Measurements from ENCODE around the gene TMEM217.
A peak's percentile ranks its signal among the peaks of the same experiment; 100 is the strongest.

TMEM217 gene

DNA sequence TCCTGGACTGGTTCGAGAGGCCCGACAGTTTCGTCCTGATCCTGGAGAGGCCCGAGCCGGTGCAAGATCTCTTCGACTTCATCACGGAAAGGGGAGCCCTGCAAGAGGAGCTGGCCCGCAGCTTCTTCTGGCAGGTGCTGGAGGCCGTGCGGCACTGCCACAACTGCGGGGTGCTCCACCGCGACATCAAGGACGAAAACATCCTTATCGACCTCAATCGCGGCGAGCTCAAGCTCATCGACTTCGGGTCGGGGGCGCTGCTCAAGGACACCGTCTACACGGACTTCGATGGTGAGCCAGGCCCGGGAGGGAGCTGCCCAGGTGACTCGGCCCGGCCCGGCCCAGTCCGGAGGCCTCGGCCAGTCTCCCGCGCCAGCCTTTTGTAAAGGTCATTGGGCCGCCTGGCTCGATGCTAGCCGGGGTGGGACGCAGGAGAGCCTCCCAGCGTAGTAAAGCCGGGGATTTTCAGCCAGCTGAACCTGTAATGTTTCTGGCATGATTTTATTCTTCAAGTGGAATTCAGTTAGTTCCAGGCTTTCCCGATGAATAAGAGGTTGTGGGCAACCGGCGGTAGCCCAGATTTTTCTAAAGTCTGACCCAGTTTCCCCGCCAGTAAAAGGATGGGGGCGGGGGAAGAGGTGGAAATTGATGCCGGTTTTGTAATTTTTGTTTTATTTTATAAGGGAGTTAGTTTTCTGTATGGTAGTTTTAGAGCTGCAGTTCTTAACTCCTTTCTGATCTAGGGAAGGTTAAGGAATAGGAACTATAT lies 86.6 kb downstream of the TMEM217 start:
- peaks cover 25% of the 10 kb centered on the region for H3K36me3 Mint-ChIP-seq (ENCODE audit: low read depth)
- peak overlapping the region; percentile 83 to 92 (median 90) for H3K4me3 Mint-ChIP-seq
- H3K4me1 Mint-ChIP-seq, result peaks cover 46% of the 10 kb centered on the region
- H3K9me3 Mint-ChIP-seq, result no peaks in the 10 kb centered on the region
- TF ChIP-seq, protein P1, sequence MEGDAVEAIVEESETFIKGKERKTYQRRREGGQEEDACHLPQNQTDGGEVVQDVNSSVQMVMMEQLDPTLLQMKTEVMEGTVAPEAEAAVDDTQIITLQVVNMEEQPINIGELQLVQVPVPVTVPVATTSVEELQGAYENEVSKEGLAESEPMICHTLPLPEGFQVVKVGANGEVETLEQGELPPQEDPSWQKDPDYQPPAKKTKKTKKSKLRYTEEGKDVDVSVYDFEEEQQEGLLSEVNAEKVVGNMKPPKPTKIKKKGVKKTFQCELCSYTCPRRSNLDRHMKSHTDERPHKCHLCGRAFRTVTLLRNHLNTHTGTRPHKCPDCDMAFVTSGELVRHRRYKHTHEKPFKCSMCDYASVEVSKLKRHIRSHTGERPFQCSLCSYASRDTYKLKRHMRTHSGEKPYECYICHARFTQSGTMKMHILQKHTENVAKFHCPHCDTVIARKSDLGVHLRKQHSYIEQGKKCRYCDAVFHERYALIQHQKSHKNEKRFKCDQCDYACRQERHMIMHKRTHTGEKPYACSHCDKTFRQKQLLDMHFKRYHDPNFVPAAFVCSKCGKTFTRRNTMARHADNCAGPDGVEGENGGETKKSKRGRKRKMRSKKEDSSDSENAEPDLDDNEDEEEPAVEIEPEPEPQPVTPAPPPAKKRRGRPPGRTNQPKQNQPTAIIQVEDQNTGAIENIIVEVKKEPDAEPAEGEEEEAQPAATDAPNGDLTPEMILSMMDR (IDR thresholded peaks at IDR 0.05; ENCODE audit: unreplicated experiment in 3 of 3), result no peak
- peak overlapping the region; percentile 59 to 93 (median 84) for H3K27ac Mint-ChIP-seq
- no peaks in the 10 kb centered on the region for H3K27me3 Mint-ChIP-seq (ENCODE audit: low read depth)

DNA sequence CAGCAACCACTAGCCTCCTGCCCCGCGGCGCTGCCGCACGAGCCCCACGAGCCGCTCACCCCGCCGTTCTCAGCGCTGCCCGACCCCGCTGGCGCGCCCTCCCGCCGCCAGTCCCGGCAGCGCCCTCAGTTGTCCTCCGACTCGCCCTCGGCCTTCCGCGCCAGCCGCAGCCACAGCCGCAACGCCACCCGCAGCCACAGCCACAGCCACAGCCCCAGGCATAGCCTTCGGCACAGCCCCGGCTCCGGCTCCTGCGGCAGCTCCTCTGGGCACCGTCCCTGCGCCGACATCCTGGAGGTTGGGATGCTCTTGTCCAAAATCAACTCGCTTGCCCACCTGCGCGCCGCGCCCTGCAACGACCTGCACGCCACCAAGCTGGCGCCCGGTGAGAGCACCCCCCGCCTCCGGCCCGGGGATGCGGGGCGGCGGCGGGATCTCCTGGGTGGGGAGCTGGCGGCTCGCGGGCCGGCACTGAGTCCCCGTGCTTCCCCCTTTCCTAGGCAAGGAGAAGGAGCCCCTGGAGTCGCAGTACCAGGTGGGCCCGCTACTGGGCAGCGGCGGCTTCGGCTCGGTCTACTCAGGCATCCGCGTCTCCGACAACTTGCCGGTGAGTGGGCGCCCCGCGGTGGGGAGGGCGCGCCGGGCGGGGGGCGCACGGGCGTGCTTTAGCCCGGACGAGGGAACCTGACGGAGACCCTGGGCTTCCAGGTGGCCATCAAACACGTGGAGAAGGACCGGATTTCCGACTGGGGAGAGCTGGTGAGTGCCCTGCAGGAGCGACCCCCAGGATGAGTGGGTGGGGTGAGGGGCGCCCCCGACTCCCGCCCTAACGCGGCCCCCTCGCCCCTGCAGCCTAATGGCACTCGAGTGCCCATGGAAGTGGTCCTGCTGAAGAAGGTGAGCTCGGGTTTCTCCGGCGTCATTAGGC lies 87.4 kb downstream of the TMEM217 start:
- peaks cover 25% of the 10 kb centered on the region for H3K36me3 Mint-ChIP-seq (ENCODE audit: low read depth)
- TF ChIP-seq, protein P1 (IDR thresholded peaks at IDR 0.05; ENCODE audit: unreplicated experiment in 3 of 3), result peak; percentile 28 to 35 (median 32)
- H3K4me3 Mint-ChIP-seq, result peak overlapping the region; percentile 83 to 92 (median 90)
- H3K4me1 Mint-ChIP-seq, result peaks cover 45% of the 10 kb centered on the region
- H3K27me3 Mint-ChIP-seq (ENCODE audit: low read depth), result no peaks in the 10 kb centered on the region
- H3K9me3 Mint-ChIP-seq, result no peaks in the 10 kb centered on the region
- peak overlapping the region; percentile 59 to 93 (median 84) for H3K27ac Mint-ChIP-seq

DNA sequence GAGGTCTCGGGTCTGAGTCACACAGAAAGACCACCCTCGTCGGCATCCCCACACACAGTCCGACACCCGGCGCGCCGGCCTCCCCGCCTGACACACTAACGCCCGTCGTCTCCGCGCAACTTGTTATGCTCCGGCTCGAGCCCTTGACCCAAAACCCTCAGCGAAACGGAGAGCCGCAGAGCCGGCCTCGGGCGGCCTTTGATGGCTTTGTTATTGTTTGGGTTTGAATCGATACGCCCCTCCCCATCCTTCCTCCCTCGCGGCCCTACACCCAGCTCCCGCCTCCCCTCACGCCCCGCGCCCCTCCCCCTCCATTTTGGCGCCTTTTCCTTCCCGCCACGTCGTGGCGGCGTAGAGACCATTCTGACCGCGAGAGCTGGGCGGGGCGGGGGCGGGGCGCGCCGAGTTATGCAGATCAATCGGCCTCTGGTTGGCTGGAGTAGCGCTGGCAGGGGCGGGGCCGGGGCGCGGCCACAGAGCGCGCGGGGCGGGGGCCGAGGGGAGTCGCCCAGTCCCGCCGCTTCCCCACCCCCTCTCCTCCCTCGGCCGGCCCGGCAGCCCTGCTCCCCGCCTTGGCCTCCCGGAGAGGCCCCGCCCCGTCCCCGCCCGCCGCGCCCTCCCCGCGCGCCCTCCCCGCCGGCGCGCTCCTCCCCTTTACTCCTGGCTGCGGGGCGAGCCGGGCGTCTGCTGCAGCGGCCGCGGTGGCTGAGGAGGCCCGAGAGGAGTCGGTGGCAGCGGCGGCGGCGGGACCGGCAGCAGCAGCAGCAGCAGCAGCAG lies 88.3 kb downstream of the TMEM217 start, which contains the start of gene PIM1:
Gene PIM1, plus strand, starts transcription at position 657 of the 777 bp plus-strand sequence. CDS start 424 bp downstream, outside the sequence.
- Mint-ChIP-seq H3K4me3 (peak within 1 kb of the TSS; percentile 94 to 97 (median 96)), H3K27me3 (ENCODE audit: low read depth) (no peaks in the 10 kb centered on the region), H3K27ac (peak within 1 kb of the TSS; percentile 100), H3K4me1 (peaks cover 37% of the 10 kb centered on the region), H3K9me3 (no peaks in the 10 kb centered on the region), H3K36me3 (ENCODE audit: low read depth) (peaks cover 17% of the 10 kb centered on the region)
- TF ChIP-seq, protein P1 (IDR thresholded peaks at IDR 0.05; ENCODE audit: unreplicated experiment in 3 of 3), result no peak

DNA sequence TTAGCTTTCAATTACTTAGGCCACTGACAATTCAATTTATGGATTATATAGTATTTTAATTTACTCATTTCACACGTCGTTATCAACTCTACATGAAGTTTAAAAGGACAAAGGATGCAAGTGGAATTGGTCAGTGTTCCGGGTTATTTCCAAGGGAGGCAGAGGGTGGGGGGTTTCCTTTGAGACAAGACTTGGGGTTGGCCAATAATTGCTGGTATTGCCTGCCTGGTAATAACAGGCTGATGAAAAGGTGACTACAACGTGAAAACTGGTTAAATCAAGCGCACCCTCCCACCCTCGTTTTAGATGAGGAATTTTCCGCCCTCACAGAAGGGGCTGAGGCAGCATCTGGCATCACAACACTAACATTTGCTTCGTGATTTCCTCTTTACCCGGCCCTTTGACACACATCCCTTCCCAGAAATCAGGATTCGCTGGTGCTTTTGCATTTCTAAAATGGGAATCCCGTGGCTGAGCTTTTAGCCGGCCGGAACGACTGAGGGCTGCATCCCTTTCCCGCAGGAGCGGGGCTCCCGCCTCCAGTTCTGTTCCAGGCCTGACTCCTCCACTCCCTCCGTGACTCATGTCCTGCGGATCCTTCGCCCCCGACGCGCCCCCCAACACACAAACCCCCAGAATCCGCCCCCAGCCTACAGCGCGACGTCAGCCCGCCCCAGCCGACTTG lies 89.0 kb downstream of the TMEM217 start:
- no peaks in the 10 kb centered on the region for H3K27me3 Mint-ChIP-seq (ENCODE audit: low read depth)
- TF ChIP-seq, protein P1 (IDR thresholded peaks at IDR 0.05; ENCODE audit: unreplicated experiment in 3 of 3), result no peak
- no peaks in the 10 kb centered on the region for H3K9me3 Mint-ChIP-seq
- H3K27ac Mint-ChIP-seq, result peak overlapping the region; percentile 100
- peaks cover 32% of the 10 kb centered on the region for H3K4me1 Mint-ChIP-seq
- peaks cover 12% of the 10 kb centered on the region for H3K36me3 Mint-ChIP-seq (ENCODE audit: low read depth)
- H3K4me3 Mint-ChIP-seq, result peak overlapping the region; percentile 94 to 97 (median 96)

DNA sequence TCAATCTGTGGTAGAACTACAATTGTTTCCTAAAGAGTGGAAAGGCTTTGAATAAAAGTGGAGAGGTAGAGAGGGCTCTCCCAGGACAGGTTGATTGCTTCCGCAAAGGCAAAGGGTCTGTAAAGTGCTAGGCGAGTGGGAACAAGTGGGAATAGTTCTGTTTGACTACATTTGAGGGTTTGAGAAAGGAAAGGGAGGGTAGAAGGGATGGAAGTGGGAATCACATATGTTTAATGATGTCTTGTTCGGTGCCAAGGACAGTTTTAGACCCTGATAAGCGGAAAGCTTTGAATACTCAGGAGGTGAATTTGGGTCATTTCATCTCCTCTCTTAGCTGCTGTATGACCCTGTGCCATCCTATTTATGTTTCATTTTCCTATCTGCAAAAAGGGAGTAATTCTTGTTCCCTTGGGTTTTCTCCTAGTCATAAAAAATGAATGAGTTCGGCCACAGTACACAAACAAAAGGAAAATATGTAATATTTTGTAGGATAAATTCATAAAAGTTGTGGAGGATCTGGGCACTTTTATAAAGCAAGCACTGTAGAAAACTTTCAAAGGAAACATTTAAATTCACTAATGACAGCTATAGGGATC lies 89.7 kb downstream of the TMEM217 start:
- Mint-ChIP-seq H3K4me3 (peak overlapping the region; percentile 94 to 97 (median 96)), H3K36me3 (ENCODE audit: low read depth) (peaks cover 5% of the 10 kb centered on the region), H3K9me3 (no peaks in the 10 kb centered on the region), H3K27me3 (ENCODE audit: low read depth) (no peaks in the 10 kb centered on the region), H3K4me1 (peaks cover 29% of the 10 kb centered on the region), H3K27ac (peak overlapping the region; percentile 100)
- TF ChIP-seq, protein P1 (IDR thresholded peaks at IDR 0.05; ENCODE audit: unreplicated experiment in 3 of 3), result no peak
